ENCODE measurements around the gene MIS12. TPM values are rescaled to one million over a fixed set of nuclear protein-coding genes. Genes with fewer than 3 reads are reported as not detected.

The MIS12 gene
- total and polyA plus RNA-seq, 2 of the 13 experiments (the other 11 are each of a cell fraction or from before 2014, with no cell fraction given): 13.4 to 28.0 TPM

DNA sequence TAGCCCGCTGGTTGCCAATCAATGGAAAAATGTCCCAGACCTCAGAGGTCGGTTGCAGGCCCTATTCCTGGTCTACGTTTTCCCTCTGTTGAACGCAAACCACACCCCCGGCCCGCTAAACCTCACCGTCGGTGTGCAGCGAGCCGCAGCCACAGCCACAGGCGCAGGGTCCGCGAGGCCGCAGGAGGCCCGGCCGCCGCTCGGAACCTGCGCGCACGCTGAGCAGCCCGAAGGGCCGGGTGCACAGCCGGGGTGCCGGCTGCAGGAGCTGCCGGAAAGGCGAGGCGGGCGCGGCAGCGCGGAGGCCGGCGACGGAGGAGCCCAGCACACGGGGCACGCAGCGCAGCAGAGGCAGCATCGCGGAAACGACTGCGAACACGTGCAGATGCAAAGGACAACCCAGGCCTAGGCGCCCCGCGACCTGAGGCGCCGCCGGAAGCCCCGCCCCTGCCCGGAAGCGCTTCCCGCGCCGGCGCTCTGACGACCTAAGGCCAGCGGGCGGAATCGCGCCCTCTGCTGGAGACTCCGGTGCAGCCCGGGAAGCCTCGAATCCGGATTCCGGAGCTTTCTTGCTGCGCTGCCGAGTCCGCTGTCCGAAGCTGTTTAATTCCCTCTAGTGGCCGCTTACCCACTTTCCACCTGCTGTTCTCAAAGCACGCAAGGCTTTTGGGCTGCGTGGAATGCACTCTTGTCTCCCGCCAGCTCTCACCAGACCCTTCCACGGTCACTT lies 47.5 kb upstream of the MIS12 start, which contains the start of gene C1QBP (continued):
- TF ChIP-seq SOX6 (IDR thresholded peaks at IDR 0.05): no peak
- peak; percentile 74 for TF ChIP-seq SOX6 (CRISPR knock-in tag; IDR thresholded peaks at IDR 0.05)
- peak; percentile 86; the same call in 1 of the 2 replicates for TF ChIP-seq SRY (CRISPR knock-in tag; IDR thresholded peaks at IDR 0.05)
- TF ChIP-seq SRSF1 (optimal IDR thresholded peaks at IDR 0.05; ENCODE audit: low read depth, low read length): no peak
- TF ChIP-seq HMG20B (CRISPR knock-in tag; conservative IDR thresholded peaks at IDR 0.05): no peak; the same call in 1 of the 2 replicates
- peak in 1 of 2 experiments; percentile 42; a peak in 1 of 4 replicates for TF ChIP-seq NR2F1 (CRISPR knock-in tag; IDR thresholded peaks at IDR 0.05)
- TF ChIP-seq ZSCAN21 (CRISPR knock-in tag; IDR thresholded peaks at IDR 0.05; ENCODE audit: borderline replicate concordance): peak; percentile 82; the same call in 1 of the 2 replicates
- peak; percentile 87 for TF ChIP-seq POLR2AphosphoS5 (IDR thresholded peaks at IDR 0.05; ENCODE audit: low read depth, low read length)
- TF ChIP-seq RFX5 (IDR thresholded peaks at IDR 0.05; ENCODE audit: low read depth, low read length): no peak
- peak; percentile 88 for TF ChIP-seq HOXA3 (CRISPR knock-in tag; IDR thresholded peaks at IDR 0.05)
- peak; percentile 85; the same call in 1 of the 2 replicates for TF ChIP-seq ZNF225 (CRISPR knock-in tag; IDR thresholded peaks at IDR 0.05)
- TF ChIP-seq ZNF574 (CRISPR knock-in tag; IDR thresholded peaks at IDR 0.05): peak; percentile 99
- TF ChIP-seq ZNF720 (CRISPR knock-in tag; IDR thresholded peaks at IDR 0.05): no peak
- TF ChIP-seq NFYC (CRISPR knock-in tag; IDR thresholded peaks at IDR 0.05): peak; percentile 17; the same call in 1 of the 2 replicates
- no peak for TF ChIP-seq ZNF468 (CRISPR knock-in tag; IDR thresholded peaks at IDR 0.05)
- TF ChIP-seq, protein P1, sequence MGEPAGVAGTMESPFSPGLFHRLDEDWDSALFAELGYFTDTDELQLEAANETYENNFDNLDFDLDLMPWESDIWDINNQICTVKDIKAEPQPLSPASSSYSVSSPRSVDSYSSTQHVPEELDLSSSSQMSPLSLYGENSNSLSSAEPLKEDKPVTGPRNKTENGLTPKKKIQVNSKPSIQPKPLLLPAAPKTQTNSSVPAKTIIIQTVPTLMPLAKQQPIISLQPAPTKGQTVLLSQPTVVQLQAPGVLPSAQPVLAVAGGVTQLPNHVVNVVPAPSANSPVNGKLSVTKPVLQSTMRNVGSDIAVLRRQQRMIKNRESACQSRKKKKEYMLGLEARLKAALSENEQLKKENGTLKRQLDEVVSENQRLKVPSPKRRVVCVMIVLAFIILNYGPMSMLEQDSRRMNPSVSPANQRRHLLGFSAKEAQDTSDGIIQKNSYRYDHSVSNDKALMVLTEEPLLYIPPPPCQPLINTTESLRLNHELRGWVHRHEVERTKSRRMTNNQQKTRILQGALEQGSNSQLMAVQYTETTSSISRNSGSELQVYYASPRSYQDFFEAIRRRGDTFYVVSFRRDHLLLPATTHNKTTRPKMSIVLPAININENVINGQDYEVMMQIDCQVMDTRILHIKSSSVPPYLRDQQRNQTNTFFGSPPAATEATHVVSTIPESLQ (CRISPR knock-in tag; conservative IDR thresholded peaks at IDR 0.05): no peak
- peak; percentile 88; the same call in 1 of the 2 replicates for TF ChIP-seq MTA1 (CRISPR knock-in tag; IDR thresholded peaks at IDR 0.05; ENCODE audit: borderline replicate concordance)
- TF ChIP-seq CBFB (CRISPR knock-in tag; IDR thresholded peaks at IDR 0.05): peak; percentile 48; the same call in 1 of the 2 replicates
- TF ChIP-seq MYC (CRISPR knock-in tag; IDR thresholded peaks at IDR 0.05; ENCODE audit: borderline replicate concordance): peak; percentile 99
- no peak for TF ChIP-seq ZNF20 (CRISPR knock-in tag; IDR thresholded peaks at IDR 0.05)
- no peak for TF ChIP-seq EZH2 (conservative IDR thresholded peaks at IDR 0.05; ENCODE audit: low read depth, low read length)
- peak; percentile 66; the same call in 1 of the 2 replicates for TF ChIP-seq XBP1 (CRISPR knock-in tag; IDR thresholded peaks at IDR 0.05)
- peak; percentile 45; the same call in 1 of the 2 replicates for TF ChIP-seq ZSCAN25 (CRISPR knock-in tag; IDR thresholded peaks at IDR 0.05)
- TF ChIP-seq RFX1 (IDR thresholded peaks at IDR 0.05): no peak
- TF ChIP-seq ZNF432 (CRISPR knock-in tag; IDR thresholded peaks at IDR 0.05; ENCODE audit: borderline replicate concordance): no peak
- TF ChIP-seq ZNF24 (IDR thresholded peaks at IDR 0.05): 0 out of 2 replicates have a peak, but pooled peaks have one; percentile 3
- no peak for TF ChIP-seq ZNF260 (CRISPR knock-in tag; IDR thresholded peaks at IDR 0.05; ENCODE audit: borderline replicate concordance, low read depth)
- no peak for TF ChIP-seq FOXK2 (IDR thresholded peaks at IDR 0.05)
- TF ChIP-seq ZNF569 (CRISPR knock-in tag; IDR thresholded peaks at IDR 0.05; ENCODE audit: borderline replicate concordance): no peak

Measured in HepG2 (cell line).